ENCODE measurements around the gene CYP27A1. TPM values are rescaled to one million over a fixed set of nuclear protein-coding genes. Genes with fewer than 3 reads are reported as not detected.
A peak's percentile ranks its signal among the peaks of the same experiment; 100 is the strongest.
"Not testable (repeated sequence)": the region's sequence is repeated elsewhere in the genome, so short reads cannot be mapped to it uniquely, and the experiment has no call there.

CYP27A1 gene
- total RNA-seq, 6 donors from 2014 or later, result 70.1 to 178 (median 160) TPM

- 77 to 81% methylated on average over 4 of the region's 4 CpGs for WGBS, 2 donors
- Histone ChIP-seq H3K4me3 (no peak overlapping the region), H3K4me1 (peaks cover 0 to 7% (median 2%) of the 10 kb centered on the region in 4 donors), H3K27ac (no peak overlapping the region), H3K36me3 (no peaks in the 10 kb centered on the region), H3K27me3 (no peaks in the 10 kb centered on the region), H3K9me3 (peaks cover 0 to 5% (median 2%) of the 10 kb centered on the region in 4 donors)
- DNase-seq (no peak), ATAC-seq (ENCODE audit: low FRiP score in 2 of 2) (peak in 1 of 2 donors; percentile 2)
- no peak for TF ChIP-seq POLR2AphosphoS5 (IDR thresholded peaks at IDR 0.05)
- no peak for TF ChIP-seq CTCF (IDR thresholded peaks at IDR 0.05)
- TF ChIP-seq POLR2A (IDR thresholded peaks at IDR 0.05), result no peak
- TF ChIP-seq EP300 (IDR thresholded peaks at IDR 0.05), result no peak
Observed at GRCh38 chr2:218833023-218833609, 51.2 kb downstream of the CYP27A1 start.

- Histone ChIP-seq H3K9me3 (peaks cover 0 to 5% (median 2%) of the 10 kb centered on the region in 4 donors), H3K4me1 (peaks cover 0 to 7% (median 2%) of the 10 kb centered on the region in 4 donors), H3K27ac (no peak overlapping the region), H3K36me3 (no peaks in the 10 kb centered on the region), H3K27me3 (no peaks in the 10 kb centered on the region), H3K4me3 (no peak overlapping the region)
- DNase-seq (no peak), ATAC-seq (ENCODE audit: low FRiP score in 2 of 2) (no peak)
- 74 to 79% methylated on average over 4 of the region's 4 CpGs for WGBS, 2 donors
- TF ChIP-seq EP300 (IDR thresholded peaks at IDR 0.05) (no peak), POLR2AphosphoS5 (IDR thresholded peaks at IDR 0.05) (no peak), POLR2A (IDR thresholded peaks at IDR 0.05) (no peak), CTCF (IDR thresholded peaks at IDR 0.05) (no peak)
Observed at GRCh38 chr2:218834685-218835084, 52.7 kb downstream of the CYP27A1 start.

GRCh38 chr2:218837495-218837894, 55.5 kb downstream of the CYP27A1 start:
- no peak for ATAC-seq (ENCODE audit: low FRiP score in 2 of 2)

GRCh38 chr2:218839430-218839829, 57.5 kb downstream of the CYP27A1 start:
- Histone ChIP-seq H3K4me3 (no peak overlapping the region), H3K4me1 (no peaks in the 10 kb centered on the region), H3K27me3 (no peaks in the 10 kb centered on the region), H3K9me3 (peaks cover 0 to 5% (median 2%) of the 10 kb centered on the region in 4 donors), H3K27ac (peak overlapping the region in 2 of 4 donors; percentile 22 to 66), H3K36me3 (no peaks in the 10 kb centered on the region)
- DNase-seq (peak in 1 of 2 donors; percentile 46), ATAC-seq (ENCODE audit: low FRiP score in 2 of 2) (peak in 1 of 2 donors; percentile 56)
- TF ChIP-seq CTCF (IDR thresholded peaks at IDR 0.05) (no peak), EP300 (IDR thresholded peaks at IDR 0.05) (peak in 1 of 4 donors; percentile 66), POLR2A (IDR thresholded peaks at IDR 0.05) (no peak), POLR2AphosphoS5 (IDR thresholded peaks at IDR 0.05) (peak; percentile 8 to 53)
- WGBS, 2 donors, result 40 to 56% methylated on average over 4 of the region's 4 CpGs

More at GRCh38 chr2:218837495-218837894, 55.5 kb downstream of the CYP27A1 start:
- Histone ChIP-seq H3K27ac (no peak overlapping the region), H3K4me1 (peaks cover 0 to 4% (median under 1%) of the 10 kb centered on the region in 4 donors), H3K4me3 (no peak overlapping the region), H3K36me3 (no peaks in the 10 kb centered on the region), H3K9me3 (peaks cover 0 to 5% (median 2%) of the 10 kb centered on the region in 4 donors), H3K27me3 (no peaks in the 10 kb centered on the region)
- TF ChIP-seq CTCF (IDR thresholded peaks at IDR 0.05), result no peak
- no peak for TF ChIP-seq POLR2AphosphoS5 (IDR thresholded peaks at IDR 0.05)
- no peak for TF ChIP-seq EP300 (IDR thresholded peaks at IDR 0.05)
- no peak for TF ChIP-seq POLR2A (IDR thresholded peaks at IDR 0.05)
- DNase-seq, result no peak
- WGBS, 2 donors, result 83 to 92% methylated on average over 2 of the region's 2 CpGs

GRCh38 chr2:218839888-218840287, 57.9 kb downstream of the CYP27A1 start:
- Histone ChIP-seq H3K4me1 (no peaks in the 10 kb centered on the region), H3K9me3 (peaks cover 0 to 5% (median 2%) of the 10 kb centered on the region in 4 donors), H3K36me3 (no peaks in the 10 kb centered on the region), H3K27me3 (no peaks in the 10 kb centered on the region), H3K27ac (no peak overlapping the region), H3K4me3 (no peak overlapping the region)
- no peak for ATAC-seq (ENCODE audit: low FRiP score in 2 of 2)
- no peak for DNase-seq
- TF ChIP-seq POLR2A (IDR thresholded peaks at IDR 0.05), result no peak
- TF ChIP-seq EP300 (IDR thresholded peaks at IDR 0.05), result no peak
- TF ChIP-seq CTCF (IDR thresholded peaks at IDR 0.05), result no peak
- no peak for TF ChIP-seq POLR2AphosphoS5 (IDR thresholded peaks at IDR 0.05)
- WGBS, 2 donors, result 76 to 86% methylated on average over 1 of the region's 1 CpG

- H3K4me1 ChIP-seq; H3K36me3 ChIP-seq; H3K27me3 ChIP-seq; DNase-seq; H3K9me3 ChIP-seq; H3K27ac ChIP-seq; ATAC-seq (ENCODE audit: low FRiP score in 2 of 2); H3K4me3 ChIP-seq: not testable (repeated sequence)
- 73 to 80% methylated on average over 5 of the region's 5 CpGs for WGBS, 2 donors
Observed at GRCh38 chr2:218844334-218844733, 62.4 kb downstream of the CYP27A1 start.

- not testable (repeated sequence) for H3K27ac ChIP-seq; H3K4me3 ChIP-seq; ATAC-seq (ENCODE audit: low FRiP score in 2 of 2); H3K4me1 ChIP-seq; H3K36me3 ChIP-seq; H3K9me3 ChIP-seq; H3K27me3 ChIP-seq; DNase-seq
- WGBS, 2 donors, result 73 to 84% methylated on average over 9 to 14 of the region's 18 CpGs
Observed at GRCh38 chr2:218846963-218847362, 65.0 kb downstream of the CYP27A1 start.
